Stimulated activated CD4-positive, alpha-beta T cell treated with anti-CD3 and anti-CD28 coated beads, Interleukin-4, amount 100 ng/mL, for 1 hour (primary cell): ENCODE measurements around the gene CLPTM1L.
"Not testable (repeated sequence)": the region's sequence is repeated elsewhere in the genome, so short reads cannot be mapped to it uniquely, and the experiment has no call there.

Source experiments
- DNase-seq: peaks from one replicate; pipeline ENCODE4 v3.0.0-alpha.2; 2020

Gene CLPTM1L

DNA sequence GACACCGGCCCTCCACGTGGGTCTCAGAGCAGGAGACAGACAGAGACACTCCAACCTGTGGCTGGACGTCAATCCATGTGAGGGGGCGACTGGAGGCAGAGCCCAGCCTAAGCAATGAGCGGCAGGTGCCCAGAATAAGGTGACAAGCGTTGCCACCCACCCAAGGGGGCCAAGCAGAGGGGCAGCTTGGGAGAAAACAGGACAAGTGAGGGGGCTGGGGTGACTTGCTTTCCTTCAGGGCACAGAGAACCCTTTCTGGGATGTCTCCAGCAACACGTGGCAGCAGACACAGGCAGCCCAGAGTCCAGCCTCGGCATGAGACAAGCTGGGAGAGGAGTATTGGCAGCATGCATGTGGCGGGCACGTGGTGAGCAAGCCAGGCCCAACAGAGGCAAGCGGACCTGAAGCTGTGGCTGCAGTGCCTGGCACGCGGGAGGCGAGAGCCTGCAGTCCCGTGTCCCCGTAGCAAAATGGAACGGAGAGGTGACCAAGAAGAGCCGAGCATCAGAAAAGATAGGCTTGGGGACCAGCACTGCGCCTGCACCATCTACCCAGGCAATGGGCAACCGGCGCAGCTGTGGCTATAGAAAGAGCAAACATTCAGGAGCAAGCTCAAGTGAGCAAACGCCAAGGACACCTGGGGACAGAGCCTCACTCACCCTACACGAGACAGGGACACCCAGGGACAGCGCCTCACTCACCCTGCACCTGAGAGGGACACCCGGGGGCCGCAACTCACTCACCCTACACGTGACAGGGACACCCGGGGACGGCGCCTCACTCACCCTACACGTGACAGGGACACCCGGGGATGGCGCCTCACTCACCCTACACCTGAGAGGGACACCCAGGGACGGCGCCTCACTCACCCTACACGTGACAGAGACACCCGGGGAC lies 56.2 kb downstream of the CLPTM1L start:
- no peak for DNase-seq

GRCh38 chr5:1285883-1286291 lies 59.0 kb downstream of the CLPTM1L start:
- no peak for DNase-seq

DNA sequence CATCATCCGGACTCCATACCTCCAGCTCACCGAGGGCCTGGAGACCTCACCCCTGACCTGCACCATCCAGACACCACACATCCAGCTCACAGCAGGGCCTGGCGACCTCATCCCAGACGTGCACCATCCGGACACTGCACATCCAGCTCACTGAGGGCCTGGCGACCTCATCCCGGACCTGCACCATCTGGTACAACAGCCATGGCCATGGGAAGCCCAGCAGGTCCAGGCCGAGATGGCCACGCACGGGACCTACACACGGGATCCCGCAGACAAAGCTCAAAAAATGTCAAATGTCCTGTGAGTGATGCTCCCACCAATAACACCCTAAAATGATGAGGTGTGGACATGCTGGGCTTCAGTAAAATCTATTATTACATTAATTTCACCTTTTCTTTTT lies 59.8 kb downstream of the CLPTM1L start:
- no peak for DNase-seq

DNA sequence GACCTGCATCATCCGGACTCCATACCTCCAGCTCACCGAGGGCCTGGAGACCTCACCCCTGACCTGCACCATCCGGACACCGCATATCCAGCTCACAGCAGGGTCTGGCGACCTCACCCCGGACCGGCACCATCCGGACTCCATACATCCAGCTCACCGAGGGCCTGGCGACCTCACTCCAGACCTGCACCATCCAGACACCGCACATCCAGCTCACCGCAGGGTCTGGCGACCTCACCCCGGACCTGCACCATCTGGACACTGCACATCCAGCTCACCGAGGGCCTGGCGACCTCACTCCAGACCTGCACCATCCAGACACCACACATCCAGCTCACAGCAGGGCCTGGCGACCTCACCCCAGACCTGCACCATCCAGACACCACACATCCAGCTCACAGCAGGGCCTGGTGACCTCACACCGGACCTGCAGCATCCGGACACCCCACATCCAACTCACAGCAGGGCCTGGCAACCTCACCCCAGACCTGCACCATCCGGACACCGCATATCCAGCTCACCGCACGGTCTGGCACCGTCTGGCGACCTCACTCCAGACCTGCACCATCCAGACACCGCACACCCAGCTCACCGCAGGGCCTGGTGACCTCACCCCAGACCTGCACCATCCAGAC lies 60.4 kb downstream of the CLPTM1L start:
- not testable (repeated sequence) for DNase-seq

DNA sequence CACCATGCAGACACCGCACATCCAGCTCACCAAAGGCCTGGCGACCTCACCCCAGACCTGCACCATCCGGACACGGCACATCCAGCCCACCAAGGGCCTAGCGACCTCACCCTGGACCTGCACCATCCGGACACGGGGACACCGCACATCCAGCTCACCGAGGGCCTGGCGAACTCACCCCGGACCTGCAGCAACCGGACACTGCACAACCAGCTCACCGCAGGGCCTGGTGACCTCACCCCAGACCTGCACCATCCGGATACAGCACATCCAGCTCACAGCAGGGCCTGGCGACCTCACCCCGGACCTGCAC lies 61.2 kb downstream of the CLPTM1L start:
- not testable (repeated sequence) for DNase-seq

- not testable (repeated sequence) for DNase-seq
Observed at GRCh38 chr5:1282993-1283728, 61.7 kb downstream of the CLPTM1L start.

GRCh38 chr5:1282131-1282992 lies 62.5 kb downstream of the CLPTM1L start:
- DNase-seq = no peak

GRCh38 chr5:1281038-1281882 lies 63.6 kb downstream of the CLPTM1L start:
- DNase-seq = no peak

GRCh38 chr5:1280177-1281037 lies 64.5 kb downstream of the CLPTM1L start:
- DNase-seq = no peak

- DNase-seq = no peak
Observed at GRCh38 chr5:1279443-1280151, 65.3 kb downstream of the CLPTM1L start.

- DNase-seq = no peak
Observed at GRCh38 chr5:1278656-1279442, 66.0 kb downstream of the CLPTM1L start.

- no peak for DNase-seq
Observed at GRCh38 chr5:1278216-1278615, 66.7 kb downstream of the CLPTM1L start.

- DNase-seq = no peak
Observed at GRCh38 chr5:1277781-1278180, 67.1 kb downstream of the CLPTM1L start.

GRCh38 chr5:1277331-1277730 lies 67.6 kb downstream of the CLPTM1L start:
- DNase-seq = no peak

DNA sequence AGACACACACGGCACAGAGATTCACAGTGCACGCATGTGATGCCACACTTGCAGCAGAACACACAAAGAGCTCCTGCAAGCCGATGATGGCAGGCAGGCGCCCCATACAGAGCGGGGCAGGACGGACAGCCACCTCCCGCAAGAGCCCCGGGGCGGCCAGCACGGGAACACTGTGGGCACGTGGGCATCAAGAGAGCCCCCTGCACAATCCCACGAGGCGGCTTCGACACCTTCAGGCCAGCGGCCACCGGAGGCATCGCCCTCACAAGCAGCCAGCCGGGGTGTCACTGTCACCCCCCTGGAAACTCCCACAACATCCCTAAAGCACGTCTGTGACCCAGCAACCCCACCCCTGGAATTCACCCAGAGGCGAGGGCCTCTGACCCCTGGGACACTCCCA lies 68.0 kb downstream of the CLPTM1L start:
- no peak for DNase-seq

DNA sequence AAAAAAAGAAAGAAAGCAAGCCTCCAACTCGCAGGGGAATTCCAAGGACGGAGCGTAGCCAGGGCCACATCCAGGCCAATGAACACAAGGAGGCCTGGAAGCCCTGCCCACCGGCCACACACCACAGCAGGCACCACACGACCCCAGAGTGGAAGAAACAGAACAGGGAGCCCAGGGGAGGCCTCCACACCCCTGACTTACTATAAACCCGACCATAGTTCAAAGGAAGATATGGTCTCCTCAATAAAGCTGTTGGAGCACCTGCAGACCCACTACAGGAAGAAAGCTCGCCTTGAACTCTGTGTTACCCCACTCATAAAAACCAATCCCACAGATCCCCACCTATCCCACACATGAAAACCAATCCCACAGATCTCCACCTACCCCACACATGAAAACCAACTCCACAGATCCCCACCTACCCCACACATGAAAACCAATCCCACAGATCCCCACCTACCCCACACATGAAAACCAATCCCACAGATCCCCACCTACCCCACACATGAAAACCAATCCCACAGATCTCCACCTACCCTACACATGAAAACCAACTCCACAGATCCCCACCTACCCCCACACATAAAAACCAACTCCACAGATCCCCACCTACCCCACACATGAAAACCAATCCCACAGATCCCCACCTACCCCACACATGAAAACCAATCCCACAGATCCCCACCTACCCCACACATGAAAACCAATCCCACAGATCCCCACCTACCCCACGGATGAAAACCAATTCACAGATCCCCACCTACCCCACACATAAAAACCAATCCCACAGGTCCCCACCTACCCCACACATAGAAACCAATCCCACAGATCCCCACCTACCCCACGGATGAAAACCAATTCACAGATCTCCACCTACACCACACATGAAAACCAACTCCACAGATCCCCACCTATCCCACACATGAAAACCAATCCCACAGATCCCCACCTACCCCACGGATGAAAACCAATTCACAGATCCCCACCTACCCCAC lies 69.2 kb downstream of the CLPTM1L start:
- DNase-seq = not testable (repeated sequence)

- no peak for DNase-seq
Observed at GRCh38 chr5:1274471-1274870, 70.4 kb downstream of the CLPTM1L start.

DNA sequence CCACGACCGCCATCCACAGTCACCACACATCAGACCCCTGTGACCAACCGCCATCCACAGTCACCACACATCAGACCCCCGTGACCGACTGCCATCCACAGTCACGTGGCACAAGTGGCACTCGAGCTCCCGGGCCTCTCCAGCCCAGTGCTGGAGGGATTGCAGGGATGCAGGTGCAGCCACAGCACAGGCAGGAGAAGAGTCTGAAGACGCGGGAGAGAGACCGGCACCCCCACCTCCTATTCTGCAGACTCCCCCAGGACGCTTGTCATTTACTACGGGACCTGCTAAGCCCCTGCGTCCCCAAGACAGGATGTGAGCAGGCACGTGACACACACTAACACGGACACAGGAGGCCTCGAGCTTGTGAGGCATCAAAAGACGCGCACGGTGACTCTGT lies 71.2 kb downstream of the CLPTM1L start:
- DNase-seq = no peak
